ENCODE results near the gene CCT5.
A peak's percentile ranks its signal among the peaks of the same experiment; 100 is the strongest.

Gene CCT5

DNA sequence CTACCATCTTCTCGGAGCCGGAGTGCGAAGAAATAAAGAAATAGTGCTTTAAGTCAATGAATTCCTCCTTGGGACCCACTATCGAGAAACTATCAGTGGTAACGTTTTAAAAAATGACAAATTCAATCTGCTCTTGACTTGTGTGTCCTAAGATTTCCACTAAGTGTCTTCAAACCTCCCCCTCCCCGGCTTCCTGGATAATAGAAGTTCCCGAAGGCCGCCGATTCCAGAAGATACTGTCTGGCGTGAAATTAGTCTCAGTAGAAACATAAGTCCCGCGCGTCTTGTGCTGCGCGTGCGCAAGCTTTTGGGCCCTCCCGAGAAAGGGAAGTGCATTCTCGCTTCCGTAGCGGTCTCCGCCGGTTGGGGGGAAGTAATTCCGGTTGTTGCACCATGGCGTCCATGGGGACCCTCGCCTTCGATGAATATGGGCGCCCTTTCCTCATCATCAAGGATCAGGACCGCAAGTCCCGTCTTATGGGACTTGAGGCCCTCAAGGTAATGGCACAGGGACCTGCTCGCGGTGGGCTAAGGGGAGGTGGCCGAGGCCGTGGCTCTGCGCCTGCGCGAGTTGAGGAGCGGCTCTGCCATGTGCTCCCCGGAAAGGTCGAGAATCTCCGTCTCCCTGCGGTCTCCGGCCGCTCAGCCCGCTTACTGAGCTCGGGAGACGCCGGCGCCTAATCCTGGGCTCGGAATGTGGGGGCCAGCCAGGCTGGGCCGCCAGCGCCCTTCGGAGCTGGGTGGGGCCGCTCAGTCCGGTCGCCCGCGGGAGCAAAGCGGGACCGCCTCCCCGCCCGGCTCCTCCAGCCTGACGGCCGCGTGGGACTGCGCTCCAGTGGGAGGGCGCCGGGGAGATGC is at the start of gene CCT5:
CCT5 (plus strand) TSS at position 333 of the 858 bp plus-strand sequence; CDS start at position 394, 61 bp downstream.
- Mint-ChIP-seq H3K4me1 (peaks cover 64% of the 10 kb centered on the region), H3K9me3 (no peaks in the 10 kb centered on the region), H3K27me3 (no peaks in the 10 kb centered on the region), H3K4me3 (peak within 1 kb of the TSS; percentile 86 to 98), H3K27ac (peak within 1 kb of the TSS; percentile 100)
- peak; percentile 83 for ATAC-seq
- peak; percentile 86 to 92 for DNase-seq

DNA sequence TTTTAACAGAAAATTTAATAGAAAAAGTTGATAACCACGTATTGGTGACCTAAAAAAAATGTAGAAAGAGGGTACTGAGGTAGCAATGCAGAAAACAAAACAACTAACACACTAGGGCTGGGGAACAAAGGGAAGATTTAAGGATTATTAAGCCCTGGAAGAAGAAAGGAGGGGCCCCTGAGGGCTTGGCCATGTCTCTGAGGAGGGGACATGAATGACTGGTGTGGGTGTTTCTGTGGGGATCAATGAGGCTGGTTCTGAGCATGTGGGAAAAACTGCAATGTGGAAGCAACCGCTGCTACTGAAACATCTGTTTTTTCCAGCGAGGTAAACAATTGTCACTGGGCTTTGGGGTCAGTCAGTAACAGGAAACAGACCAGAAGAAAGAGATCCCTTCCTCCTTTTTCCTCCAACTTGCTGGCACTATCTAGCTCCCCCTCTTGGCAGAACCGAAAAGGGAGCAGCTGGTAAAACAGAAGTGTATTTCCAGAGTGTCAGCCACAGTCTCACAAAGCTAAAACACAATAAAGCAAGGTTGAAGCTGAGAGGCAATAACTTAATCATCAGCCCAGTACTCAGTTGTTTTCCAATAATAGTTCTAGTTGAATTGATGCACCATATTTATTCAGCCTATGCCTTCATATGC is 48.7 kb upstream of the CCT5 start:
- Mint-ChIP-seq H3K4me3 (no peak overlapping the region), H3K4me1 (no peaks in the 10 kb centered on the region), H3K9me3 (peaks cover 4 to 25% of the 10 kb centered on the region in 2 donors), H3K27ac (peak overlapping the region in 1 of 2 donors; percentile 19), H3K27me3 (no peaks in the 10 kb centered on the region)
- no peak for DNase-seq
- no peak for ATAC-seq

DNA sequence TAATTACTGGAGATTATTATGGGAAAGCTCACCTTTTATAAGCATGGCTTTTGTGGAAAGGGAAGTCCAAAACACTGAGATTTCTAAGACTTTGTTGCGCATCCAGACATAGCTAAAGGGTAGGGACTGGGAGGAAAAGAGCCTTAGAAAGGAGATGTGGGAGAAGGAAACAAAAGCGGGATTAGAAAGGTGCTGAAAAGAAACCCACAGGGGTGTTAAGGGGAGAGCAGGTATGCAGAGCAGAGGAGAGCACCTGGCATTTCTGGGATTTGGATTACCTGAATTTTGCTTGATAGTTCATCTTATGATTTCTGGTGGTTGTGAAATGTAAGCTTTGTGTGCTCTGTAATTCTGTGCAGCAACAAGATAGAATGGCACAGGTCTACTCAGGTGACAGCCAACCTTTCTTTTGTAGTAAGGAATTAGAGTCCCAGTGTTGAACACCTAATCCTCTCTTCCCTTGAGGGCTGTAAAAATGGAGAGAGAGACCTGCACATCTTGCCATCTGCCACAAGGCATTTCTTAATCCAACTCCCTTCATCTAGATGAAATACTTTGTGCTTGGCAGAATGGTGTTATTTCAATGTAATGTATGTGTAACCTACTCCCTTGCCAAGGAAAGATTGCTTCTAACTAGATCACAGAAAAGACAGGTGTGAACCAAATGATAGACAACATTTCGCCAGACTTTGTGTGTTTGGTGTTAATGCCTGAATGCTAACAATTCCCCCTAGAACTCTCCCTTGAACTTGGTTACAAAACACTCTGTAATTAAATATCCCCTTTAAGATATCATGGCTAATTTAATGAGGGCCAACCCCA is 47.8 kb upstream of the CCT5 start:
- no peak for ATAC-seq
- H3K27ac Mint-ChIP-seq: no peak overlapping the region

DNA sequence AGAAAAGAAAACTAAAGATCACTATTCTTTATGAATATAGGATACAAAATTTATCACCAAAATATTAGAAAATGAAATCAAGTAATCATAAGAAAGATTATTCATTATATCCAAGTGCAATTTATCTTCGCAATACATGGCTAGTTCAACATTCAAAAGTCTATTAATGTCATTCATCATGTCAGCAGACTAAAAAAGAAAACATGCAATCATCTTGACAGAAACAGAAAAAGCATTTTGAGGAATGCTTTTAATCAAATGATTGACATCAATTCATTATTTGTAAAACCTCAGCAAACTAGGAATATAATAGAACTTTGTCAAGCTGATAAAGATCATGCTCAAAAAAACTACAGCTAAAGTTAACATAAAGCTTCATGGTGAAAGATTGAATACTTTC is 41.1 kb upstream of the CCT5 start:
- H3K27ac Mint-ChIP-seq: no peak overlapping the region

More for the DNA sequence above, 47.8 kb upstream of the CCT5 start:
- Mint-ChIP-seq H3K4me3 (no peak overlapping the region), H3K9me3 (peaks cover 0 to 19% of the 10 kb centered on the region in 2 donors), H3K4me1 (no peaks in the 10 kb centered on the region), H3K27me3 (no peaks in the 10 kb centered on the region)
- DNase-seq: no peak

DNA sequence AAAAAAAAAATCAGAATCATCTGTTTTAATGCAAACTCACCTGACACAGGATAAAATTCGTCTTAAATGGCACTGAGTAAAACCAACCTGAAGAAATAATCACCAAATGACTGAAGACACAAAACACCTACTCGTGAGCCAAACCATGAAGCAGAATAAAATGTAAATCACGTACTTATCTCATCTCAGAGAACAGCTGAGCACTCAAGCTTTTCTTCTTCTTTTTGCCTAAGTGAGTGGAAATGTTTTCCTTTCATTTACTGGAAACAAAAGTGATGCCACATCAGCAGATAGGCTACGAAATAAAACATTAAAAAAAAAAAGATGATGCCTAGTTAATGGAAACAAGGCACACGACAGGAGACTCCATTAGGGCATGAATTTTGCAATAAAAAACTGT is 36.8 kb upstream of the CCT5 start:
- DNase-seq: no peak
- H3K9me3 Mint-ChIP-seq: no peaks in the 10 kb centered on the region
- H3K4me3 Mint-ChIP-seq: no peak overlapping the region
- no peak for ATAC-seq
- no peaks in the 10 kb centered on the region for H3K4me1 Mint-ChIP-seq
- no peak overlapping the region for H3K27ac Mint-ChIP-seq
- H3K27me3 Mint-ChIP-seq: no peaks in the 10 kb centered on the region

More for the DNA sequence above, 41.1 kb upstream of the CCT5 start:
- DNase-seq: no peak
- Mint-ChIP-seq H3K9me3 (no peaks in the 10 kb centered on the region), H3K27me3 (no peaks in the 10 kb centered on the region), H3K4me1 (no peaks in the 10 kb centered on the region), H3K4me3 (no peak overlapping the region)
- no peak for ATAC-seq

DNA sequence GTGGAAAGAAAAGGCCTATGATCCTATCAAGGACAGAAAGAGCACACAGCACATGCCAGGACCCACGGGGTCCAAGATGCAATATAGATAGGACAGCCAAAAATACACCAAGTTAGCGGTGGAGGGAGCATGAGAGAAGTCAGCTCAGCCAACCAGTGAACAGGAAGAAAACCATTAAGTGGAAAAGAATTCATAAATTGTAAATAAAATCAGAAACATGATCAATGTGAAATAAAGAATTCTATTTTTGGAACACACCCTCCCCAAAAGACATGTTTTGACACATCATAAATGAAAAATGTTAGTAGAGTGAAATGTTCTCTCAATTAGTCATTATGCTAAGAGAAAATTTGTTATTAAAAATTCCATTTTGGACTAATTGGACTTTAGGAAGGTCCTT is 36.0 kb upstream of the CCT5 start:
- no peaks in the 10 kb centered on the region for H3K27me3 Mint-ChIP-seq

DNA sequence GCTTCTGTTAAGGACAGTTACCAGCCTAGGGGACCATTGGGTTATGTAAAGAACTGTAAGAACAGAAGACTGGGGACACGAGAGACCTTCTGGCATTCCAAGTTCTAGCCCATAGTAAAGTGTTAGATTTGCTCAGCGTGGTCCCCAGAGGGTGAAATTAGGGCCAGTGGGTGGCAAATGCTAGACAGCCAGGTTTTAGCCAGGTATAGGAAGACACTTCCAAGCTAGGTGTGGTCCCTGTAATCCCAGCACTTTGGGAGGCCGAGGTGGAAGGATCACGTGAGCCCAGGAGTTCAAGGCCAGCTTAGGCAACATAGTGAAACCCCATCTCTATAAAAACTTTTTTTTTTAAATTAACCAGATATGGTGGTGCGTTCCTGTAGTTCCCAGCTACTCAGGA is 34.7 kb upstream of the CCT5 start:
- H3K9me3 Mint-ChIP-seq: no peaks in the 10 kb centered on the region
- ATAC-seq: no peak
- no peaks in the 10 kb centered on the region for H3K27me3 Mint-ChIP-seq
- no peak for DNase-seq
- H3K27ac Mint-ChIP-seq: no peak overlapping the region
- H3K4me3 Mint-ChIP-seq: no peak overlapping the region
- H3K4me1 Mint-ChIP-seq: no peaks in the 10 kb centered on the region

More for the DNA sequence above, 36.0 kb upstream of the CCT5 start:
- H3K4me3 Mint-ChIP-seq: no peak overlapping the region
- no peak overlapping the region for H3K27ac Mint-ChIP-seq
- H3K4me1 Mint-ChIP-seq: no peaks in the 10 kb centered on the region
- no peaks in the 10 kb centered on the region for H3K9me3 Mint-ChIP-seq
- DNase-seq: no peak
- ATAC-seq: no peak

DNA sequence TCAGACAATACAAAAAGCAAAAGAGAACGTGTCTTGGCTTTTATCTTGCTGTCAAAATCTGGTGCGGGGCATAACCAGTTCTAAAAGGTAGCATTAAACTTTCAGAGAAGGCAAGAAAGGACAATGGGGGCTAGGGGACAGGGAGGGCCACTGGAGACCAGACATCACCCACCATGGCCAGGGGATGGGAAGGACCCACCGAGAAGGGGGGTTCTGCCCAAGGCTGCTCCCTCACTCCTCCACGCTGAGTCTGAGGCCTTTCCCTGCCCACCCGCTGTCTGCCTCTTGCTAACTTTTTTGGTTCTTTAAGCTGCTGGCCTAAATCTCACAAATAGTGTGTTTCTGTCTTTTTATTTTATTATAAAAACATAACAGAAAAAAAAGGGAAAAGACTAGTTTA is 34.0 kb upstream of the CCT5 start:
- no peaks in the 10 kb centered on the region for H3K27me3 Mint-ChIP-seq
- no peak overlapping the region for H3K27ac Mint-ChIP-seq
- H3K4me1 Mint-ChIP-seq: no peaks in the 10 kb centered on the region
- ATAC-seq (no peak), DNase-seq (no peak)
- H3K9me3 Mint-ChIP-seq: no peaks in the 10 kb centered on the region
- no peak overlapping the region for H3K4me3 Mint-ChIP-seq

DNA sequence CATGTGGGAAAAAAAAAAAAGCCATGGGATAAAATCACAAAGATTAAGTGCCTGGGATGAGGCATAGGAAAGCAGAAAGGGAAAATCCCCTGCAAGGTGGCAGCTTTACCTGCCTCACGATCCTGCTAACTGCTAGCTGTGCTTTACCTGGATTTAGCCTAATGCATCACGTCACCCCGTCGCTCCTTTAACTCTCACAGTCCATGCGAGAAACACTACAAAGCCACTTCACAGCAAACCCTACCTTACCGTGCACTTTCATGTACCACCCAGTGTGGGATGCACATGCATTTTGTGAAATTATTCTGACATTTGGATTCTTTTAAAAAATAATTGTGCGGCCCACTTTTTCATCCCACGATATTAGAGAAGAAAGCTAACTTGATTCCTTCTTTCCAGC is 31.4 kb upstream of the CCT5 start:
- no peak for ATAC-seq
- no peak overlapping the region for H3K4me3 Mint-ChIP-seq
- H3K4me1 Mint-ChIP-seq: no peaks in the 10 kb centered on the region
- DNase-seq: no peak
- H3K9me3 Mint-ChIP-seq: no peaks in the 10 kb centered on the region
- H3K27ac Mint-ChIP-seq: no peak overlapping the region
- no peaks in the 10 kb centered on the region for H3K27me3 Mint-ChIP-seq

DNA sequence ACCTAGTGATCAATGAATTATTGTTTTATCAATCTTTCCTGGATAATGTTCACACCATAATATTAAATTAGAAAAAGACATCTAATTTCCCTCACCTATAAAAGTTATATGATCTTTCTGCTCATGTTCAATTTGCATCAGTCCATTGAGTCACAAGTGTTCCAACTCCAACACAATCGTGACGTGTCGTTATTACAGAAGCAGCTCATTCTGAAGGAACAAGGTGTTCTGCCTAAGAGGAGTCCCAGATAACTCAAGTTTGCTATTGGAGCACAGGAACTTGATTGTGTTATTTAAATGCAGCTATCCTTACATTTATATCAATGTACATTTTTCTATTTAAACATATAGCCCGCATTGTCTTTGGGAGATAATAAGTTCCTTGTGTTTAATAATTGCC is 31.0 kb upstream of the CCT5 start:
- DNase-seq (no peak), ATAC-seq (no peak)
- H3K27ac Mint-ChIP-seq: no peak overlapping the region
- no peaks in the 10 kb centered on the region for H3K27me3 Mint-ChIP-seq
- no peak overlapping the region for H3K4me3 Mint-ChIP-seq
- H3K9me3 Mint-ChIP-seq: peaks cover 0 to 2% of the 10 kb centered on the region in 2 donors
- H3K4me1 Mint-ChIP-seq: no peaks in the 10 kb centered on the region

DNA sequence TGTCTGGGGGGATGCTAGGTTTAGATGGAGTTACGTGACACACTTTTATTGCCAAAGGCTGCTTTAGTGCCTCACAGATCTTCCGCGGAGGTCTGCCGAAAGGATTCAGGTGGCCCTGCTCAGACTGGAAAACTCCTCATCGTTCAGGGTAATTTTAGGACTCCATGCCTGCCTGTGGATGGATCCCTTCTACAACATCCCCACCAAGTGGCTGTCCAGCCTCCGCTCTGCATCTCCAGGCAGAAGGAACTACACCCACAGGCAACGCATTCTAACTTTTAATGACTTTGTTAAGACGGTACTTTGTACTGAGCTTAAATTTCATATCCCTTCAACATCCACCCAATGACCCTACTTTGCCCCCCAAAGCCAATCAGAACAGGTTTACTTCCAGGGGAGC is 29.8 kb upstream of the CCT5 start:
- no peak overlapping the region for H3K27ac Mint-ChIP-seq
- no peaks in the 10 kb centered on the region for H3K27me3 Mint-ChIP-seq
- peaks cover 5 to 14% of the 10 kb centered on the region in 2 donors for H3K9me3 Mint-ChIP-seq
- no peaks in the 10 kb centered on the region for H3K4me1 Mint-ChIP-seq
- DNase-seq: no peak
- no peak overlapping the region for H3K4me3 Mint-ChIP-seq
- no peak for ATAC-seq

DNA sequence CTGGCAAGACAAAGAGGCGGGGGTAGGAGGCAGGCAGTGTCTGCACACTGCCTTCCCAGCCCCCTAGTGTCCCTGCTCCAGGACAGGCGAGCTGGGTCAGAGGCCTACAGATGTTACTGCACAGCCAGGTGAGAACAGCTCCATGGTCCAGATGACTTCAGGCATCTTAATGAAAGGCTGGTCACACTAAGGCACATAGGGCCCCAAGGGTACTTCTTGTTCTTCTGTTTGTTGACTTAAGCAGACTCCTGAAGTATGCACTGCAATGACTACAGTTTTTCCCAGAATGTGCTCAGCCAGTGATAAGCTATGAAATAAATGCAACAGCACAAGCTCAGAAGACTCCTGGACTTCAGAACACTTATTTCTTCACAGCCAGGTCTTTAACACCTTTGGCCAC is 27.8 kb upstream of the CCT5 start:
- peaks cover 13 to 23% of the 10 kb centered on the region in 2 donors for H3K9me3 Mint-ChIP-seq

DNA sequence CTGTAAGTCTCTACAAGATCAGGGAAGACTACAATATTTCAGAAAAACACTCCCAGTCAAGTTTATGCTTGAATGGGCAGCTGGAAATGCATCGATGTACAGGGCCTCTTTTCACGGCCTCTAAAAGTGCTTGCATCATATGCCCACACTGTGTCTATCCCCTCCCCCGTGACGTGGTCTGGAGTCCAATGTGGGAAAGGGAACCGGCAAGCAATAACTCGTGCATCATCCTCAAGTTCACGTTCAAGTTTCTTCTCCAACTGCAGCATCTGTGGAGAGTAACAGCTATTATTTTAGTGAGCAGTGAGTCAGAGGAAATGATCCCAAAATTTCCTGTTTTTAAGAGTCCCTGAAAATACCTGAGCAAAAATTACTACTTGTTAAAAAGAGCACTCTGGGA is 22.7 kb upstream of the CCT5 start:
- Mint-ChIP-seq H3K4me1 (no peaks in the 10 kb centered on the region), H3K27me3 (no peaks in the 10 kb centered on the region), H3K4me3 (no peak overlapping the region), H3K27ac (no peak overlapping the region), H3K9me3 (peaks cover 13 to 23% of the 10 kb centered on the region in 2 donors)
- ATAC-seq (no peak), DNase-seq (no peak)

More for the DNA sequence above, 27.8 kb upstream of the CCT5 start:
- Mint-ChIP-seq H3K27me3 (no peaks in the 10 kb centered on the region), H3K4me3 (no peak overlapping the region), H3K4me1 (no peaks in the 10 kb centered on the region), H3K27ac (no peak overlapping the region)
- DNase-seq (no peak), ATAC-seq (no peak)

DNA sequence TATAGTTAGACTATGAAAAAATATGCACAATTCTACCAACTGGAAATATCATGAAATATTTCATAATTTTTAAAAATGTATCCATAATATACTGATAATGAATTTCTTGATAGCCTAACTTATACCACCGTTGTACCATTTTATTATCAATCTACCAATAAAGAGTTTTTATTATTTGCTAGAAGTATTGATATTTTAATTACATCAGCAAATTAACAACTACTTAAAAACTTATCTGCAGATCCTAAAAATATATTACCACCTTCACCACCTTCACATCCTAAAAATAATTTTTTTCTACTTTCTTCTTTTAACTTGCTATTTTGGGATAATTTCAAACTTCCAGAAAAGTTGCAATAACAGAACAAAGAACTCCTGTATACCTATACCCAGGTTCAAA is 21.8 kb upstream of the CCT5 start:
- DNase-seq: no peak
- ATAC-seq: no peak

DNA sequence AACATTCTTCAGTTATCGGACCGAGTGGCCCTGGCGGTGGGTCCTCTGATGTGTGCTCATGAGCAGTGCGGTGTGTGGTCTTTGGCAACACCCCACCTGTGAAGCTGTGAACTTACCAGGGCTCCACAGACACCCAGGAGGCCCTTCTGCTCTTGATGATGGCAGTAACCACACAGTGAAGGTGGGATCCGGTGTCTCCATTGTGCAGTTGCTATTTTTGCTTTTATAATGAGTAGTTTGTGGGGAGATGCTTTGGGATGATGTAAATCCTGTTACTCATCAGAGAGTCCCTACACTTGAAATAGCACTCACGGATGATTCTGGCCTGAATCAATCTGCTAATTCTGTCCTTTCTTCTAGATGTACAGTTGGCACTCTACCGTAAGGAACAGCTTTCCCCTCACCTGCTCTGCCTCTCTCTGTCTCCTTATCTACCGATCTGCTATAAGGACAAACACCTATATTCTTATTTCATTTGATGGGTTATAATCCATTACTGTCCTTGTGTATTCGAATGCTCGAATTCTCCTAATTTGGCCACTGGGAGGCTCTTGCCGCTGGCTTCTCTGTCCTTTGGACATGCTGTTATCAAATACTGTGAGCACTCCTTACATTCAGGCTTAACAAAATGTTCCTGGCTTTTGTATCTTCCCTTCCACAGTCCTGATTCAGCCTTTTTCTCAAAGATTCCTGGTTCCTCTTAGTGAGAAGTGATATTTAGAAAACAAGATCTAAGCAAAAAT is 20.6 kb upstream of the CCT5 start:
- ATAC-seq (no peak), DNase-seq (no peak)
- Mint-ChIP-seq H3K27me3 (no peaks in the 10 kb centered on the region), H3K27ac (no peak overlapping the region), H3K4me3 (no peak overlapping the region), H3K4me1 (no peaks in the 10 kb centered on the region), H3K9me3 (peaks cover 13 to 17% of the 10 kb centered on the region in 2 donors)

More for the DNA sequence above, 21.8 kb upstream of the CCT5 start:
- no peak overlapping the region for H3K27ac Mint-ChIP-seq
- no peaks in the 10 kb centered on the region for H3K27me3 Mint-ChIP-seq
- H3K4me3 Mint-ChIP-seq: no peak overlapping the region
- no peaks in the 10 kb centered on the region for H3K4me1 Mint-ChIP-seq
- H3K9me3 Mint-ChIP-seq: peaks cover 13 to 23% of the 10 kb centered on the region in 2 donors

All from stimulated activated naive CD8-positive, alpha-beta T cell treated with anti-CD3 and anti-CD28 coated beads, Interleukin-15, amount 100 ng/mL, for 72 hours (primary cell).